Chondrocyte (in vitro differentiated cells): Measurements from ENCODE around the gene IRF3. TPM values are rescaled to one million over a fixed set of nuclear protein-coding genes. Genes with fewer than 3 reads are reported as not detected.
A peak's percentile ranks its signal among the peaks of the same experiment; 100 is the strongest.

Experiments
- DNase-seq: peaks from one replicate; pipeline ENCODE4 v3.0.0; 2021; ENCODE audit warnings: mixed read lengths, low spot score
- H3K27ac Mint-ChIP-seq: one replicate; pipeline ENCODE4 v1.8.0; 2021; ENCODE audit warnings: mild to moderate bottlenecking, moderate library complexity, mixed read lengths; ENCODE audit not compliant: unreplicated experiment
- H3K27me3 Mint-ChIP-seq: 2 replicates; pipeline ENCODE4 v1.8.0; 2021; ENCODE audit warnings: low read depth, mixed read lengths
- H3K36me3 Mint-ChIP-seq: 2 replicates; pipeline ENCODE4 v1.8.0; 2021; ENCODE audit warnings: low read depth, mixed read lengths
- H3K4me1 Mint-ChIP-seq: 2 replicates; pipeline ENCODE4 v1.8.0; 2021; ENCODE audit warnings: low read depth, mild to moderate bottlenecking, mixed read lengths
- H3K4me3 Mint-ChIP-seq: one replicate; pipeline ENCODE4 v1.8.0; 2021; ENCODE audit warnings: mild to moderate bottlenecking, moderate library complexity, mixed read lengths; ENCODE audit not compliant: unreplicated experiment
- H3K9me3 Mint-ChIP-seq: 2 replicates; pipeline ENCODE4 v1.8.0; 2021; ENCODE audit warnings: low read depth, mixed read lengths
- CTCF ChIP-seq: fragments of 200-600 bp; sonication (generic); IDR thresholded peaks from 2 replicates; pipeline ENCODE4 v1.5.0; 2021; ENCODE audit warnings: antibody characterized with exemption, mild to moderate bottlenecking, moderate library complexity
- total RNA-seq: library from RNA; stranded (reverse); gene quantifications from 3 replicates; pipeline ENCODE4 v1.2.1, GENCODE V29; 2021

Gene IRF3
- total RNA-seq, 1 donor from 2014 or later, result 53.0 TPM

- no peaks in the 10 kb centered on the region for H3K9me3 Mint-ChIP-seq
- H3K27ac Mint-ChIP-seq, result peak within 1 kb of the TSS; percentile 100
- H3K4me1 Mint-ChIP-seq, result peaks cover 77% of the 10 kb centered on the region
- peak within 1 kb of the TSS; percentile 98 for H3K4me3 Mint-ChIP-seq
- H3K27me3 Mint-ChIP-seq, result no peaks in the 10 kb centered on the region
- H3K36me3 Mint-ChIP-seq, result peaks cover 5% of the 10 kb centered on the region
- no peak for TF ChIP-seq CTCF
- DNase-seq, result peak; percentile 99
Observed at GRCh38 chr19:49640113-49640898, 25.4 kb downstream of the IRF3 start, which contains the start of gene RRAS. TSS of gene RRAS (minus strand) at chr19:49640143. CDS start at chr19:49640098, 45 bp downstream.

GRCh38 chr19:49639401-49640112 lies 26.1 kb downstream of the IRF3 start:
- H3K27me3 Mint-ChIP-seq, result no peaks in the 10 kb centered on the region
- peaks cover 5% of the 10 kb centered on the region for H3K36me3 Mint-ChIP-seq
- no peak for TF ChIP-seq CTCF
- H3K9me3 Mint-ChIP-seq, result no peaks in the 10 kb centered on the region
- peaks cover 80% of the 10 kb centered on the region for H3K4me1 Mint-ChIP-seq
- DNase-seq, result no peak
- H3K4me3 Mint-ChIP-seq, result peak overlapping the region; percentile 98
- H3K27ac Mint-ChIP-seq, result peak overlapping the region; percentile 100

GRCh38 chr19:49637821-49638738 lies 27.6 kb downstream of the IRF3 start:
- peak overlapping the region; percentile 96 for H3K27ac Mint-ChIP-seq
- peak; percentile 94 for DNase-seq
- H3K9me3 Mint-ChIP-seq, result no peaks in the 10 kb centered on the region
- peaks cover 3% of the 10 kb centered on the region for H3K36me3 Mint-ChIP-seq
- H3K27me3 Mint-ChIP-seq, result no peaks in the 10 kb centered on the region
- TF ChIP-seq CTCF, result no peak
- peaks cover 70% of the 10 kb centered on the region for H3K4me1 Mint-ChIP-seq
- H3K4me3 Mint-ChIP-seq, result peak overlapping the region; percentile 98

GRCh38 chr19:49636233-49636932 lies 29.3 kb downstream of the IRF3 start:
- Mint-ChIP-seq H3K27ac (no peak overlapping the region), H3K4me1 (peaks cover 61% of the 10 kb centered on the region), H3K27me3 (no peaks in the 10 kb centered on the region), H3K36me3 (peaks cover 3% of the 10 kb centered on the region), H3K9me3 (no peaks in the 10 kb centered on the region), H3K4me3 (peak overlapping the region; percentile 16)
- DNase-seq, result no peak
- TF ChIP-seq CTCF, result no peak
